ENCODE data around the gene ITPR2. TPM values are rescaled to one million over a fixed set of nuclear protein-coding genes. Genes with fewer than 3 reads are reported as not detected.

The ITPR2 gene
- total and polyA plus RNA-seq, 2 of the 8 experiments (the other 6 are each of a cell fraction or from before 2014, with no cell fraction given) = 4.1 to 48.3 TPM

DNA sequence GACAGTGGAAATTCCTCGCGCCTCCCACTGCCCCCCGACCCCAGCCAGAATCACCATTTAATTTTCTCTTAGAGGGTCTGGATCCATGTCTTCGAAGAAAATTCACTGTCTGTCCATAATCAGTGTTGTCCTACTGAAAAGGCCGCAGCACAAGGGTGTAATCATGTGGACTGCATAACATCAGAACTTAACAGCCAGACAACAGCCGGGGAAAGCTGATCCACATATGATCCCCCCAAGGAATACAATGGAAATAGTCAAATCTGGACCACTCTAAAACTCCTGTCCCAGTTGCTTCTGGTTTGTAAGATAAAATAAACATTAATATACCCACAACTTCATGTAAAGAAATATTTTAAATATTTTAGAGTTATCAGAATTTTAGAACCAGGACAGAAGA lies 460.1 kb downstream of the ITPR2 start:
- Histone ChIP-seq H2AFZ (ENCODE audit: low read length) (no peak overlapping the region), H2BK20ac (ENCODE audit: low read length) (no peak overlapping the region), H3K23ac (ENCODE audit: insufficient read length) (no peak overlapping the region), H4K20me1 (replicated peaks in 1 of 2; ENCODE audit: control insufficient read depth in 1 of 2, insufficient read depth in 2 of 2, low read length in 2 of 2) (no peaks in the 10 kb centered on the region), H2AK5ac (ENCODE audit: low read depth, low read length) (no peak overlapping the region), H2BK15ac (ENCODE audit: low read length) (no peak overlapping the region), H3K27me3 (replicated peaks in 1 of 4; ENCODE audit: control insufficient read depth in 3 of 4, extremely low read depth in 1 of 4, insufficient read depth in 3 of 4, low read length in 3 of 4) (no peaks in the 10 kb centered on the region), H3K4me1 (replicated peaks in 1 of 4; ENCODE audit: control insufficient read depth in 3 of 4, insufficient read depth in 4 of 4, low read length in 3 of 4) (peaks cover 0 to 3% (median 0%) of the 10 kb centered on the region in 4 experiments; a peak in 1 of 7 replicates), H3K18ac (ENCODE audit: extremely low read depth, low read length) (no peak overlapping the region), H3K4me2 (ENCODE audit: insufficient read depth in 1 of 2, low read depth in 2 of 2, low read length in 2 of 2) (no peak overlapping the region), H4K91ac (replicated peaks; ENCODE audit: insufficient read length, low read length) (no peak overlapping the region), H3K27ac (ENCODE audit: low read depth, low read length) (no peak overlapping the region), H3K9me3 (ENCODE audit: insufficient read depth in 2 of 2, low read depth in 1 of 2, low read length in 1 of 2) (no peaks in the 10 kb centered on the region), H2BK5ac (ENCODE audit: low read depth, low read length) (no peak overlapping the region), H3K4ac (replicated peaks; ENCODE audit: insufficient read length, low read depth, low read length) (no peak overlapping the region), H3K36me3 (ENCODE audit: control insufficient read depth in 2 of 4, insufficient read depth in 4 of 4, low read length in 3 of 4) (no peaks in the 10 kb centered on the region), H3K79me2 (ENCODE audit: control insufficient read depth in 1 of 2, insufficient read depth in 2 of 2, low read length in 2 of 2) (no peaks in the 10 kb centered on the region), H2BK120ac (replicated peaks; ENCODE audit: low read depth, low read length) (no peak overlapping the region), H3K4me3 (ENCODE audit: extremely low read depth in 1 of 4, insufficient read depth in 2 of 4, low read depth in 3 of 4, low read length in 4 of 4) (no peak overlapping the region), H4K5ac (ENCODE audit: insufficient read length, low read depth, low read length) (no peak overlapping the region), H3K14ac (ENCODE audit: insufficient read length) (no peak overlapping the region), H2BK12ac (ENCODE audit: low read depth, low read length) (no peak overlapping the region), H3K79me1 (ENCODE audit: low read depth, low read length) (no peaks in the 10 kb centered on the region), H3K9ac (replicated peaks in 1 of 4; ENCODE audit: extremely low read depth in 1 of 4, low read depth in 3 of 4, low read length in 3 of 4) (no peak overlapping the region), H4K8ac (ENCODE audit: extremely low read depth, insufficient read depth, low read length) (no peak overlapping the region), H3K23me2 (ENCODE audit: low read depth, low read length) (no peaks in the 10 kb centered on the region), H3K56ac (replicated peaks; ENCODE audit: insufficient read length, low read depth, low read length) (no peak overlapping the region)
- no peak for TF ChIP-seq SIX5 (IDR thresholded peaks at IDR 0.05; ENCODE audit: low read depth, low read length)
- no peak for TF ChIP-seq EZH2 (IDR thresholded peaks at IDR 0.05; ENCODE audit: low read depth, low read length, severe bottlenecking)
- TF ChIP-seq BCL11A (IDR thresholded peaks at IDR 0.05; ENCODE audit: low read depth in 2 of 2, low read length in 2 of 2) = no peak
- TF ChIP-seq ATF3 (IDR thresholded peaks at IDR 0.05; ENCODE audit: insufficient read depth, low read depth, low read length) = no peak
- TF ChIP-seq POLR2AphosphoS5 (IDR thresholded peaks at IDR 0.05; ENCODE audit: low read depth, low read length) = no peak
- TF ChIP-seq, protein P1, sequence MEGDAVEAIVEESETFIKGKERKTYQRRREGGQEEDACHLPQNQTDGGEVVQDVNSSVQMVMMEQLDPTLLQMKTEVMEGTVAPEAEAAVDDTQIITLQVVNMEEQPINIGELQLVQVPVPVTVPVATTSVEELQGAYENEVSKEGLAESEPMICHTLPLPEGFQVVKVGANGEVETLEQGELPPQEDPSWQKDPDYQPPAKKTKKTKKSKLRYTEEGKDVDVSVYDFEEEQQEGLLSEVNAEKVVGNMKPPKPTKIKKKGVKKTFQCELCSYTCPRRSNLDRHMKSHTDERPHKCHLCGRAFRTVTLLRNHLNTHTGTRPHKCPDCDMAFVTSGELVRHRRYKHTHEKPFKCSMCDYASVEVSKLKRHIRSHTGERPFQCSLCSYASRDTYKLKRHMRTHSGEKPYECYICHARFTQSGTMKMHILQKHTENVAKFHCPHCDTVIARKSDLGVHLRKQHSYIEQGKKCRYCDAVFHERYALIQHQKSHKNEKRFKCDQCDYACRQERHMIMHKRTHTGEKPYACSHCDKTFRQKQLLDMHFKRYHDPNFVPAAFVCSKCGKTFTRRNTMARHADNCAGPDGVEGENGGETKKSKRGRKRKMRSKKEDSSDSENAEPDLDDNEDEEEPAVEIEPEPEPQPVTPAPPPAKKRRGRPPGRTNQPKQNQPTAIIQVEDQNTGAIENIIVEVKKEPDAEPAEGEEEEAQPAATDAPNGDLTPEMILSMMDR (IDR thresholded peaks at IDR 0.05; ENCODE audit: control extremely low read depth in 1 of 3, insufficient read depth in 1 of 3, low read depth in 1 of 3, low read length in 3 of 3) = no peak
- no peak for TF ChIP-seq SRF (IDR thresholded peaks at IDR 0.05; ENCODE audit: low read depth, low read length)
- TF ChIP-seq, protein P2, sequence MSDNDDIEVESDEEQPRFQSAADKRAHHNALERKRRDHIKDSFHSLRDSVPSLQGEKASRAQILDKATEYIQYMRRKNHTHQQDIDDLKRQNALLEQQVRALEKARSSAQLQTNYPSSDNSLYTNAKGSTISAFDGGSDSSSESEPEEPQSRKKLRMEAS (IDR thresholded peaks at IDR 0.05) = no peak
- TF ChIP-seq RBBP5 (IDR thresholded peaks at IDR 0.05; ENCODE audit: borderline replicate concordance, low read depth, low read length) = no peak
- DNase-seq (ENCODE audit: low read depth in 1 of 2, low spot score in 2 of 2) = no peak
- 90% methylated on average over 6 of the region's 6 CpGs; no CpG with 5 or more reads in 1 of the 2 experiments for WGBS, 2 experiments (ENCODE audit: extremely low coverage in 1 of 2, insufficient coverage in 1 of 2, insufficient read length in 1 of 2, insufficient replicate concordance in 2 of 2, low coverage in 1 of 2, low lambda C conversion rate in 2 of 2, missing lambda C conversion rate in 1 of 2)
- ChIA-PET POLR2A (ENCODE audit: partially characterized antibody) (no interaction called here), CTCF (ENCODE audit: partially characterized antibody) (no interaction called here)
- FAIRE-seq = no peak
